Suprapubic skin (tissue), 4 donors: Measurements from ENCODE around the gene LCN9. TPM values are rescaled to one million over a fixed set of nuclear protein-coding genes. Genes with fewer than 3 reads are reported as not detected.

Experiments
- DNase-seq, 2 donors: peaks; one replicate each; pipeline ENCODE4 v3.0.0-alpha.2; 2019; ENCODE audit warnings: low spot score in 2 of 2
- H3K27ac ChIP-seq: fragments of 200-600 bp; sonication (generic); one replicate; pipeline ENCODE4 v1.5.1; 2019
- H3K27me3 ChIP-seq: fragments of 200-600 bp; sonication (generic); one replicate; pipeline ENCODE4 v1.5.1; 2019
- H3K36me3 ChIP-seq: fragments of 200-600 bp; sonication (generic); one replicate; pipeline ENCODE4 v1.5.1; 2019
- H3K4me1 ChIP-seq: fragments of 200-600 bp; sonication (generic); one replicate; pipeline ENCODE4 v1.5.1; 2019
- H3K4me3 ChIP-seq: fragments of 200-600 bp; sonication (generic); one replicate; pipeline ENCODE4 v1.5.1; 2019; ENCODE audit warnings: mild to moderate bottlenecking
- H3K9me3 ChIP-seq: fragments of 200-600 bp; sonication (generic); one replicate; pipeline ENCODE4 v1.5.1; 2019
- CTCF ChIP-seq, 2 donors: fragments of 200-600 bp in 1 of 2; fragments of 450-650 bp in 1 of 2; sonication (generic) in 1 of 2; IDR thresholded peaks; one replicate each; pipeline ENCODE4 v1.5.1; 2016 to 2019; ENCODE audit warnings: antibody characterized with exemption in 2 of 2, mild to moderate bottlenecking in 1 of 2, moderate library complexity in 1 of 2
- EP300 ChIP-seq: sonication (generic); formaldehyde crosslinking; IDR thresholded peaks from one replicate; pipeline ENCODE4 v1.6.1; 2017; ENCODE audit warnings: antibody characterized with exemption
- POLR2A ChIP-seq, 2 donors: fragments of 450-650 bp; IDR thresholded peaks; one replicate each; pipeline ENCODE4 v1.6.1; 2017; ENCODE audit warnings: antibody characterized with exemption in 2 of 2, mild to moderate bottlenecking in 2 of 2, moderate library complexity in 2 of 2
- POLR2AphosphoS5 ChIP-seq, 3 donors: sonication (generic); formaldehyde crosslinking; IDR thresholded peaks; one replicate each; pipeline ENCODE4 v1.6.1; 2017; ENCODE audit warnings: antibody characterized with exemption in 3 of 3
- WGBS: methylation state at CpG from one replicate; pipeline ENCODE4 v1.1.5; 2018; 5-methylcytosine and 5-hydroxymethylcytosine counted together
- total RNA-seq, 4 donors: library from RNA; depleted of rRNA; stranded (reverse); fragments of >200 nt; gene quantifications; one replicate each; pipeline ENCODE4 v1.1.0, GENCODE V29; 2016

LCN9 gene
- total RNA-seq, 4 donors from 2014 or later = not detected

- Histone ChIP-seq H3K4me1 (no peaks in the 10 kb centered on the region), H3K4me3 (no peak overlapping the region), H3K27me3 (peaks cover 33% of the 10 kb centered on the region), H3K36me3 (no peaks in the 10 kb centered on the region), H3K9me3 (no peaks in the 10 kb centered on the region), H3K27ac (no peak overlapping the region)
- DNase-seq = no peak
- TF ChIP-seq POLR2A (IDR thresholded peaks at IDR 0.05) (no peak), CTCF (IDR thresholded peaks at IDR 0.05) (no peak), EP300 (no peak), POLR2AphosphoS5 (IDR thresholded peaks at IDR 0.05) (no peak)
- 90% methylated on average over 7 of the region's 10 CpGs for WGBS
Measured at GRCh38 chr9:135674977-135675376, 11.9 kb downstream of the LCN9 start.

- H3K27me3 ChIP-seq = peaks cover 30% of the 10 kb centered on the region
- DNase-seq = no peak
- no peaks in the 10 kb centered on the region for H3K36me3 ChIP-seq
- H3K27ac ChIP-seq = no peak overlapping the region
- WGBS = 85% methylated on average over 13 of the region's 13 CpGs
- H3K9me3 ChIP-seq = no peaks in the 10 kb centered on the region
- no peak overlapping the region for H3K4me3 ChIP-seq
- H3K4me1 ChIP-seq = no peaks in the 10 kb centered on the region
- no peak for TF ChIP-seq POLR2AphosphoS5 (IDR thresholded peaks at IDR 0.05)
- no peak for TF ChIP-seq EP300
Measured at GRCh38 chr9:135676891-135677290, 13.8 kb downstream of the LCN9 start.

- H3K27ac ChIP-seq = no peak overlapping the region
- peaks cover 32% of the 10 kb centered on the region for H3K27me3 ChIP-seq
- TF ChIP-seq POLR2A (IDR thresholded peaks at IDR 0.05) = no peak
- TF ChIP-seq EP300 = no peak
- H3K4me3 ChIP-seq = no peak overlapping the region
- DNase-seq = no peak
- no peaks in the 10 kb centered on the region for H3K9me3 ChIP-seq
- H3K4me1 ChIP-seq = no peaks in the 10 kb centered on the region
- H3K36me3 ChIP-seq = no peaks in the 10 kb centered on the region
- 81% methylated on average over 14 of the region's 22 CpGs for WGBS
Measured at GRCh38 chr9:135677641-135678168, 14.6 kb downstream of the LCN9 start.

GRCh38 chr9:135678236-135679017, 15.3 kb downstream of the LCN9 start:
- no peaks in the 10 kb centered on the region for H3K9me3 ChIP-seq
- H3K36me3 ChIP-seq = no peaks in the 10 kb centered on the region
- no peak overlapping the region for H3K27ac ChIP-seq
- WGBS = 84% methylated on average over 20 of the region's 20 CpGs
- no peak overlapping the region for H3K4me3 ChIP-seq
- no peak for TF ChIP-seq POLR2AphosphoS5 (IDR thresholded peaks at IDR 0.05)
- TF ChIP-seq CTCF (IDR thresholded peaks at IDR 0.05) = no peak
- no peak for TF ChIP-seq EP300
- TF ChIP-seq POLR2A (IDR thresholded peaks at IDR 0.05) = no peak
- no peaks in the 10 kb centered on the region for H3K4me1 ChIP-seq
- no peak for DNase-seq
- peaks cover 34% of the 10 kb centered on the region for H3K27me3 ChIP-seq

- WGBS = 77% methylated on average over 16 of the region's 16 CpGs
- DNase-seq = no peak
- TF ChIP-seq CTCF (IDR thresholded peaks at IDR 0.05) (no peak), EP300 (no peak), POLR2A (IDR thresholded peaks at IDR 0.05) (no peak), POLR2AphosphoS5 (IDR thresholded peaks at IDR 0.05) (no peak)
Measured at GRCh38 chr9:135680056-135680455, 16.9 kb downstream of the LCN9 start.

GRCh38 chr9:135681161-135681560, 18.1 kb downstream of the LCN9 start:
- Histone ChIP-seq H3K4me3 (no peak overlapping the region), H3K36me3 (no peaks in the 10 kb centered on the region), H3K27ac (no peak overlapping the region), H3K9me3 (no peaks in the 10 kb centered on the region), H3K4me1 (no peaks in the 10 kb centered on the region), H3K27me3 (peaks cover 58% of the 10 kb centered on the region)
- TF ChIP-seq EP300 (no peak), POLR2A (IDR thresholded peaks at IDR 0.05) (no peak), CTCF (IDR thresholded peaks at IDR 0.05) (no peak), POLR2AphosphoS5 (IDR thresholded peaks at IDR 0.05) (no peak)
- DNase-seq = no peak
- WGBS = no CpG with 5 or more reads among the region's 5 CpGs

More at GRCh38 chr9:135680056-135680455, 16.9 kb downstream of the LCN9 start:
- no peak overlapping the region for H3K4me3 ChIP-seq
- no peaks in the 10 kb centered on the region for H3K4me1 ChIP-seq
- H3K27me3 ChIP-seq = peaks cover 50% of the 10 kb centered on the region
- no peak overlapping the region for H3K27ac ChIP-seq
- H3K9me3 ChIP-seq = no peaks in the 10 kb centered on the region
- H3K36me3 ChIP-seq = no peaks in the 10 kb centered on the region
